Suprapubic skin (tissue), 4 donors: ENCODE measurements around the gene ZNF385A.

Experiments
- CTCF ChIP-seq, 2 donors: fragments of 200-600 bp in 1 of 2; fragments of 450-650 bp in 1 of 2; sonication (generic) in 1 of 2; IDR thresholded peaks; one replicate each; pipeline ENCODE4 v1.5.1; 2016 to 2019; ENCODE audit warnings: antibody characterized with exemption in 2 of 2, mild to moderate bottlenecking in 1 of 2, moderate library complexity in 1 of 2
- POLR2A ChIP-seq, 2 donors: fragments of 450-650 bp; IDR thresholded peaks; one replicate each; pipeline ENCODE4 v1.6.1; 2017; ENCODE audit warnings: antibody characterized with exemption in 2 of 2, mild to moderate bottlenecking in 2 of 2, moderate library complexity in 2 of 2
- POLR2AphosphoS5 ChIP-seq, 3 donors: sonication (generic); formaldehyde crosslinking; IDR thresholded peaks; one replicate each; pipeline ENCODE4 v1.6.1; 2017; ENCODE audit warnings: antibody characterized with exemption in 3 of 3

GRCh38 chr12:54355104-54355815 lies 29.3 kb downstream of the ZNF385A start:
- no peak for TF ChIP-seq CTCF (IDR thresholded peaks at IDR 0.05)
- TF ChIP-seq POLR2AphosphoS5 (IDR thresholded peaks at IDR 0.05), result no peak
- TF ChIP-seq POLR2A (IDR thresholded peaks at IDR 0.05), result no peak
